HL-60 (cell line): ENCODE results near the gene PTPRU.

Experiments used
- DNase-seq, 2 experiments: peaks; one replicate each; pipeline ENCODE4 v3.0.0-alpha.2; 2010 to 2020; ENCODE audit warnings: low read depth in 1 of 2, low spot score in 1 of 2
- H3K27ac ChIP-seq: fragments of 250-450 bp; sonication (Bioruptor Pico); replicated peaks from 2 replicates; pipeline ENCODE4 v1.5.1; 2020; ENCODE audit warnings: mild to moderate bottlenecking, moderate library complexity
- H3K27me3 ChIP-seq: fragments of 250-450 bp; sonication (Bioruptor Pico); 2 replicates; pipeline ENCODE4 v1.5.1; 2021; ENCODE audit warnings: mild to moderate bottlenecking, moderate library complexity; ENCODE audit not compliant: insufficient read depth, poor library complexity, severe bottlenecking
- H3K4me3 ChIP-seq: replicated peaks from 2 replicates; pipeline ENCODE4 v1.5.1; 2011; ENCODE audit warnings: mild to moderate bottlenecking, control low read depth, low read length; ENCODE audit not compliant: insufficient read depth
- CTCF ChIP-seq: IDR thresholded peaks from one replicate; pipeline ENCODE4 v1.5.1; 2011; ENCODE audit warnings: low read length, control low read depth, inconsistent platforms; ENCODE audit not compliant: insufficient read depth
- GABPA ChIP-seq: IDR thresholded peaks from 2 replicates; pipeline ENCODE4 v1.6.1; 2012; ENCODE audit warnings: low read depth
- POLR2AphosphoS5 ChIP-seq: IDR thresholded peaks from 2 replicates; pipeline ENCODE4 v1.6.1; 2012; ENCODE audit warnings: low read depth
- REST ChIP-seq: IDR thresholded peaks from 2 replicates; pipeline ENCODE4 v1.6.1; 2012; ENCODE audit warnings: low read depth; ENCODE audit not compliant: insufficient replicate concordance
- SPI1 ChIP-seq: IDR thresholded peaks from 2 replicates; pipeline ENCODE4 v1.6.1; 2012; ENCODE audit warnings: low read depth, mild to moderate bottlenecking, borderline replicate concordance

Gene PTPRU

GRCh38 chr1:29202584-29203340, 33.6 kb upstream of the PTPRU start:
- TF ChIP-seq REST, result no peak
- no peak for TF ChIP-seq SPI1
- peak; percentile 94 for TF ChIP-seq CTCF
- peak; percentile 74 to 90 for DNase-seq
- Histone ChIP-seq H3K27me3 (no peaks in the 10 kb centered on the region), H3K27ac (peak overlapping the region; percentile 74), H3K4me3 (no peak overlapping the region)

GRCh38 chr1:29208442-29208841, 27.9 kb upstream of the PTPRU start:
- DNase-seq, result no peak
- no peak for TF ChIP-seq CTCF
- peak; percentile 73 for TF ChIP-seq SPI1
- no peak for TF ChIP-seq REST
- H3K27me3 ChIP-seq, result no peaks in the 10 kb centered on the region

GRCh38 chr1:29209173-29209572, 27.1 kb upstream of the PTPRU start:
- no peak for DNase-seq
- Histone ChIP-seq H3K27me3 (no peaks in the 10 kb centered on the region), H3K4me3 (no peak overlapping the region), H3K27ac (no peak overlapping the region)
- TF ChIP-seq GABPA (no peak), SPI1 (no peak), CTCF (no peak), REST (no peak), POLR2AphosphoS5 (no peak)

More at GRCh38 chr1:29208442-29208841, 27.9 kb upstream of the PTPRU start:
- H3K27ac ChIP-seq, result no peak overlapping the region
- H3K4me3 ChIP-seq, result no peak overlapping the region
